RPMI8226 (cell line): ENCODE measurements around the gene NLRC5.
"Not testable (repeated sequence)": the region's sequence is repeated elsewhere in the genome, so short reads cannot be mapped to it uniquely, and the experiment has no call there.

Experiments used
- DNase-seq: peaks from one replicate; pipeline ENCODE4 v3.0.0-alpha.2; 2015

The NLRC5 gene

DNA sequence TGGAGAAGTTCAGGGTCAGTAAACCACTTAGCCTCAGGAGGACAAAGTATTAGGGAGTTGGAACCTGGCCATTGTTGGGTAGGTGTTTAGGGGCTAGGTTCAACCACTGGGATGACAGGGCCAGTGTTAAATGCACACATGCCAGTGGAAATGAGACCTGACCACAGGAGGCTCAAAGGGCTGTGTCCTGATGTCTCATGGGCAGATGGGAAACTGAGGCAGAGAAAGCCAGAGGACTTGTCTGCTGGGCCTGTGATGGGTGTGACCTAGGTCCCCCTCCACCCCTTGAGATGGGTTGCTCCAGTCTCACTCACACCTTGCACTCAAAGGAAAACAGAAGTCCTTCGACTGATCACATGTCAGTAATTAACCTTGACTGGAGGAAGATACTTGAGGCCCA, 119.1 kb downstream of the NLRC5 start:
- DNase-seq, result no peak

DNA sequence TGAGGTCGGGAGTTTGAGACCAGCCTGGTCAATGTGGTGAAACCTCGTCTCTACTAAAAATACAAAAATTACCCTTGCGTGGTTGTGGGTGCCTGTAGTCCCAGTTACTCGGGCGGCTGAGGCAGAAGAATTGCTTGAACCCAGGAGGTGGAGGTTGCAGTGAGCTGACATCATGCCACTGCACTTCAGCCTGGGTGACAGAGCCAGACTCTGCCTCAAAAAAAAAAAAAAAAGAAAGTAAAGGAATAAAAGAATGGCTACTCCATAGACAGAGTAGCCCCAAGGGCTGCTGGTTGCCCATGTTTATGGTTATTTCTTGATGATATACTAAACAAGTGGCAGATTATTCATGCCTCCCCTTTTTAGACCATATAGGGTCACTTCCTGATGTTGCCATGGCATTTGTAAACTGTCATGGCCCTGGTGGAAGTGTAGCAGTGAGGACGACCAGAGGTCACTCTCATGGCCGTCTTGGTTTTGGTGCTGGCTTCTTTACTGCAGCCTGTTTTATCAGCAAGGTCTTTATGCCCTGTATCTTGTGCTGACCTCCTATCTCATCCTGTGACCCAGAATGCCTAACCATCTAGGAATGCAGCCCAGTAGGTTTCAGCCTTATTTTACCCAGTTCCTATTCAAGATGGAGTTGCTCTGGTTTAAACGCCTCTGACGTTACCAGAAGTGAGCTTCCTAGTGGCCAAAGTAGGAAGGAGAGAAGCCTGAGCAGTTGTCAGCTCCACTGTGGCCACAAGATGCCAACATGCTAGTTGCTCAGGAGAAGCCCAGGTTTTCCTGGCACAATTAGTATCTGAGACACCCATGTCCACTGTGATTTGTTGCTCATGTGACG, 120.1 kb downstream of the NLRC5 start:
- DNase-seq, result not testable (repeated sequence)

DNA sequence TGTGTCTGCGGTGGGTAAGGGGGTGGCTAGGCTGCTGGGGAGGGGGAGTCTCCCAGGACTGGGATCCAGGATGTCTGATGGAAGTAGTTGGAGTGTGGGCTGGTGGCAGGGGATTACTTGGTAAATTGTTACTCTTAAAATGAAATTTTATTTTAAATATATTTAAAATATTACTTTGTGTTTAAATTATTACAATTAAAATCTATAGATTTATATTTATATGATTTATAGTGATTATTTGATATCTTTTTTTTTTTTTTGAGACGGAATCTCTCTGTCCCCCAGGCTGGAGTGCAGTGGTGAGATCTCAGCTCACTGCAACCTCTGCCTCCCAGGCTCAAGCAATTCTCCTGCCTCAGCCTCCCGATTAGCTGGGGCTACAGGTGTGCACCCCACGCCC, 121.6 kb downstream of the NLRC5 start:
- DNase-seq, result no peak

DNA sequence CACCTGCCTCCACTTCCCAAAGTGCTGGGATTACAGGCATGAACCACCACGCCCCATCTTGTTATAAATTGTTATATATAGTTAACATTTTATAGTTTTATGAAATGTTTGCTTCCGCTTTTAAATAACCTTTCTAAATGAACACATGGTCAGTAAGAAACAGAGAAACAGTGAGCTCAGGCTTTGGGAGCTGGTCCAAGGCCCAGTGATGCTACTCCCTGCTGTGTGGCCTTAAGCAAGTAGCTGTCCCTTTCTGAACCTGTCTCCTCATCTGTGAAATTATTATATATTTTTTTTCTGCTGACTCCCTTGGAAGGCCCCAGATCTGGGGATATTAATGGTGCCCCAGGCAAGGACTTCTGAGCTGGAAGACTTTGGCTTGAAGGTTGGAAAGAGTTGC, 122.1 kb downstream of the NLRC5 start:
- DNase-seq, result no peak

DNA sequence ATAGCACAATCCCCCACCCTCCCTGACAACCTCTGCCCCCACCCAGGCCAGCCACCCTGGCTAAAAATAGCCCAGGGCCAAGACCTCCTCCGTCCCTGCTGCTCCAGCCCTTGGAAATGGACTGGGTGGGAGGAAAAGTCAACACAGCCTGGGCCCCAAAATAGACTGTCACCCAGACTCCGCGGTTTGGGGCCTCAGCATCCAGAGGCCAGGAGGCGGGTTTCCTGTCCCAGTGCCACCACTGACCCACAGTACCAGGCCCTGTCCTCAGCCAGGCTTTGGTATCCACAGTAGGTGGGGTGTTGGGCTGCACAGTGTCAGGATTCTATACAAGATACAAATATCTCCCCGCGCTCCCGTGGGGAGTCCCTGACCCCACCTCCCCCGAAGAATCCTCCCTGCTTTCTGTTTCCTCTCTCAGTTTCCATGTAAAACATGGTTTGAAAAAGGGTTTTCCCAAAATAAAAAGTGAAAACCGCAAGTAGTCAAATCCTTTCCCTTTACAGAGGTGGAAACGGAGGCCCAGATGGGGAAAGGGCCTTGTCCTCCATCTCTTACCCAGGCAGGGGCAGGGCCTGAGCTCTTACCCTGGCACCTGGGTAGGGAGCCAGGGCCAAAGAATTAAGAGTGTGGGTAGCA, 123.2 kb downstream of the NLRC5 start:
- no peak for DNase-seq

DNA sequence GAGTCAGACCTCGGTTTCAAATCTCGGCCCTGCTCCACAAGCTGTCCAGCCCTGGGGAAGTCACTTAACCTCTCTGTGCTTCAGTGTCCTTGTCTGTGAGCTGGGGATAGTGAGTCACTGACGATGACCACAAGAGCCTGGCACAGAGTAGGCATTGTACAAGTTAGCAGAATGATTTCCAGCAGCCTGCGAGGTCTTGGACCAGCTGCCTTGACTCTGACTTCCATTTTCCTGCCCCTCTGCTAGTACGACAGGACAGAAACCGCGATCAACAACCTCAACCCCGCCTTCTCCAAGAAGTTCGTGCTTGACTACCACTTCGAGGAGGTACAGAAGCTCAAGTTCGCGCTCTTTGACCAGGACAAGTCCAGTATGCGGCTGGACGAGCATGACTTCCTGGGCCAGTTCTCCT, 123.7 kb downstream of the NLRC5 start:
- DNase-seq, result no peak

DNA sequence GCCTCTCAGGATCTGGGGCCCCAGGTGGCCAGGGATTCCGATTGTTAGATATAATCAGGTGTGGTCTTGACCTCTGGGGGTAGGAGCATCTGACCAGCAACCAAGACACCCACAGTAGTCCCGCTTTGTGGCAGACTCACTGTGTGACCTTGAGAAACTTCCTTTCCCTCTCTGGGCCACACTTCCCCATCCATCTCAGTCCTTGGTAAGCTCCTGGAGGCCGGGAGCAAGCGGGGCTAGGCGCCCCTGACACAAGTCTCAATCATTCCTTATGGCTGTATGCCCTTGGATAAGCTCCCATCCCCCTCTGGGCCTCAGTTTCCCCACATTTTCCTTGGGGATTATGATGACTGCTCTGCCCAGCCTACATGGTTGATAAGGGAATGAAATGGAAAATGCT, 124.3 kb downstream of the NLRC5 start:
- no peak for DNase-seq

- no peak for DNase-seq
Measured at GRCh38 chr16:57115168-57115513, 125.8 kb downstream of the NLRC5 start.

GRCh38 chr16:57115514-57116182, 126.3 kb downstream of the NLRC5 start:
- DNase-seq, result peak; percentile 49

- no peak for DNase-seq
Measured at GRCh38 chr16:57118461-57119084, 129.2 kb downstream of the NLRC5 start.

DNA sequence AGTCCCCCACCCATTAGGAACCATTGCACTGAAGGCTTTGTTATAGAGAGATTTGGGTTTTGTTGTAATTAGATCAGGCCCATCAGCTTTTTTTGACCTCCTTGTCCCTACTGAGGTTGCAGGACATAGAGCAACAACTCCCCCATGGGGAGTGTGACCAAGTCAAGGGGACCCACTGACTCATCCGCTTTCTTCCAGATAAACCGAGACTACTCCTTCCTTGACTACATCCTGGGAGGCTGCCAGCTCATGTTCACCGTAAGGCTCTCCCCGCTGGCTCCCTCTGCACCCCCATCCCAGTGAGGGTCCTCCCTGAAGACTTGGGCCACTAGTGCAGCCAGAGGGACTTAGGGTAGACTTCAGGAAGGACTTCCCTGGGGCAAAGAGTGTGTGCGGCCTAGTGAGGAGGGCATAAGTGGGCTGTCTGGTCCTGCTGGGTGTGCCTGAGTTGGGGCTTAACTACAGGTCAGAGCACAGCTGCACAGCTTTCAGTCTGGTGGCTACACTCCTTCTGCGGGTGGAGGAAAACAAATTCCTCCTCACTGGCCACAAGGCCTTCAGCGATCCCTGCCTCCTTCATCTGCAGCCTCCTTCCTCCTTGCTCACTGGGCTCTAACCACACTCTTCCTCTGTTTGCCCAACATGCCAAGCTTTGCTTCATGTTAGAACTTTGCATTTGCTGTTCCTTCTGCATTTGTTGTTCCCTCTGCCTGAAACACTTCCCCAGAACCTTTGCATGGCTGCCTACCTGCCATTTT, 134.0 kb downstream of the NLRC5 start:
- no peak for DNase-seq

- DNase-seq, result no peak
Measured at GRCh38 chr16:57123974-57124674, 134.8 kb downstream of the NLRC5 start.

DNA sequence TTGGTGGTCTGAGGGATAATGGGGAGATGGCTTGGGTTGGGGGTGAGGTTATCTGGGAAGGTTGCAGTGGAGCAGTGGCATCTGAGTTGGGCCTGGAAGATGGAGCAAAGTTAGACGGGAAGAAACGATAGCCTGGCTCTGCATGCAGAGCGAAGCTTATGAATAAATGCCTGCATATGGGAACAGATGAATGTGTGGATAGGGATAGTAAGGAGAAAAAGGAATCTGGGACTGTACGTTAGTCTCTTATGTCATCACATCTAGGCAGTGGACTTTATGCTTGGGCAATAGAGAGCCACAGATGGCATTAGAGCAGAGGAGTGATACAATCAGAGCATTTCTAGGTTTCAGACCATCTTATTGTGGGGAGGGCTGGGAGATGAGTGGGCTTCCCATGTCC, 136.0 kb downstream of the NLRC5 start:
- DNase-seq, result no peak

- DNase-seq, result no peak
Measured at GRCh38 chr16:57125969-57126368, 136.6 kb downstream of the NLRC5 start.

DNA sequence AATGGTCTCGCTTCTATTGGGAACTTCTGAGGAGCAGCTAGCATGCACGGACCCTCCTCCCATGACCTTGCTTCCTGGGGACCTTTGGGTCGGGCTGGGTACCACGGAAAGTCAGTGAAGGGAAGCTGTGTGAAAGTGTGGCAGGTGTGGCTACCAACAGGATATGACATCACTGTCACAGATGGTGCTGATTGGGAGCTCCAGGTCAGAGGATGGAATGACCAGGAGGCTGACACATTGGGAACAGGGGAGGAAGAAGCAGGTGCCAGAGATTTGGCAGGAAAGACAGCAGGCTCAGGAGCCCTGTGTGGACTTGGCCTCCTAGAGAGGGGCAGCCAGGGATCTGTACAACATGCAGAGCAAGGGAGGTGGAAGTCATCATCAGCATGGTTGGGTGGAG, 137.1 kb downstream of the NLRC5 start:
- DNase-seq, result no peak

DNA sequence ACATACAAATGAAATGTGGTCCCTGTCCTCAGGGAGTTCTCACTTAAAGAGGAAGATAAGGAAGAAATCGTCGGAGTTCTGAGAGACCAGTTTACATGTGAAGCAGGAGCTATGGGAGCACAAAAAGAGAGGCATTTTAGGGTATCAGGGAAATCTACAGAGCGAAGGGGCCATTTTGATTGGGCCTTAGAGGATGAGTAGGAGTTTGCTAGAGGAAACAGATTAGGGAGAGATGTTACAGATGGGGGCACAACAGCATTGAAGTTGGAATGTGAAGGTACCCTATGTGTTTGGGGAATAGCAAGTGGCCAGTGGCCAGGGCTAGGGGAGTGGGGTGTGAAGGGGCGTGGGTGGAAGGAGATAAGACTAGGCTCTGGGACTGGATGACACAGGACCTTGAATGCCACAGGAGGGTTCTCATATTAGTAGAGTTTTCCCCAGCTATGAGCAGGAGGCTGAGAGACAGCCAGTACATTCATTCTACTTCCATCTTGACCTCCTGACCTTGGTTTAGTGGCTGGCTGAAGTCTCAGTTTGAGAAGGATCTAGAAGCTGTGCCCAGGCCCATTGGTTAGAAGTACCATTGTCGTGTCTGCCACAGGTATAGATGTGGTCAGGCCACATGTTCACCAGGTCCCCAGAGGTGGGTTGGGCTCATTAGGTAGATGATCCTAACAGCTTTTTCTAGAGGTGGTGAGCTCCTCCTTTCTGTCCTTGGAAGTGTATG, 137.8 kb downstream of the NLRC5 start:
- DNase-seq, result no peak

- no peak for DNase-seq
Measured at GRCh38 chr16:57127836-57128235, 138.5 kb downstream of the NLRC5 start.

DNA sequence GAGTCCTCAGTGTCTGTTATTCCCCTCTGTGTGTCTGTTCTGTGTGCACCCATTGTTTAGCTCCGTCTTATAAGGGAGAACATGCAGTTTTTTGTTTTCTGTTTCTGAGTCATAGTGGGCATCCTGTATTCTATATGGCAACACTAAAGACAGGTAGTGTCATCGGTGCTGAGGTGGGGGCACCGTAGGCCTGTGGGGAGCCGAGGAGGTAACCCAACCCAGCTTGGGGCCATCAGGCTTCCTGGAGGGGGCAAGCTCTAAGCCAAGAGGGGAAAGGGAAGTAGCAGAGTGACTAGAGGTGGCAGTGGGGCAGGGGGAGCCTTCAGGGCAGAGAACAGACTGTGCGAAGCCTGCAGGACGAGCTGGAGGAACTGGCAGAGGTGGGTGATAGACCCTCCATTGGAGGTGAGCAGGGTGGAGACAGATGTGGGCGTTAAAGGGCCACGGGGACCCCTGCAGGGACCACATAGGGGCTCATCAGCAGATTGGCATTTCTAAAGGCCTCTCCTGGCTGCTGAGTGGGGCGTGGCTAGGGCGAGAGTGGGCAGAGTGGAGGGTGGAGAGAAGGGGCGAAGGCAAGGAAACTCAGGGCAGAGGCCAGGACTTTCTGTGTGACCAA, 139.5 kb downstream of the NLRC5 start:
- no peak for DNase-seq

GRCh38 chr16:57130950-57131321, 141.6 kb downstream of the NLRC5 start:
- no peak for DNase-seq

DNA sequence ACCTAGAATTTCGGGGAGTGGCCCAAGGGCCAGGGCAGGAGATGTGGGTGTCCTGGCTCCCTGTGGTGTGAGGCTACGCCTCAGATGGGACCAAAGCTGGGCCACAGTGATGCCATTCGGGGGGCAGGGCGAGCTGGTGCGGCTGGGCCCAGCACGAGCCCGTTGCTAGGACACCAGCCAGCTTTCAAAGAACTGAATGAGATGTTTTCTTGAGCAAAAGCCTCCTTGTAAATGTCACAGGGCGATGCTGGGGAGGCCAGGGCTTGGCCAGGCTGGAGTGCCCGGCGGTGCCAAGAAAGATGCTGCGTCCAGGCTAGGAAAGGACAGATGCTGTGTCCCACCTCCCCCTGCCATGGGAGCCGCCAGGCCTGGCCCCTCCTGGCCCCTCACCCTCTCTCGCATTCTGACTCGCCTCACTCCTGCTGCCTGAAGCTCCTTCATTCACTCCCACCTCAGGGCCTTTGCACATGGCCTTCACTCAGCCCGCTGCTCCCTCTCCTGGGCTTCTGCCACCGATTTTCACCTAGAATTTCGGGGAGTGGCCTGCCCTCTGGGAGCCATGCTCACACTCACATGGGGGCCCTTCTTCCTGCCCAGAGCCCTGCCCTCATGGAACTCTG, 142.1 kb downstream of the NLRC5 start:
- DNase-seq, result no peak

GRCh38 chr16:57132470-57132869, 143.1 kb downstream of the NLRC5 start:
- DNase-seq, result no peak
